ENCODE results near the gene OMP.

DNA sequence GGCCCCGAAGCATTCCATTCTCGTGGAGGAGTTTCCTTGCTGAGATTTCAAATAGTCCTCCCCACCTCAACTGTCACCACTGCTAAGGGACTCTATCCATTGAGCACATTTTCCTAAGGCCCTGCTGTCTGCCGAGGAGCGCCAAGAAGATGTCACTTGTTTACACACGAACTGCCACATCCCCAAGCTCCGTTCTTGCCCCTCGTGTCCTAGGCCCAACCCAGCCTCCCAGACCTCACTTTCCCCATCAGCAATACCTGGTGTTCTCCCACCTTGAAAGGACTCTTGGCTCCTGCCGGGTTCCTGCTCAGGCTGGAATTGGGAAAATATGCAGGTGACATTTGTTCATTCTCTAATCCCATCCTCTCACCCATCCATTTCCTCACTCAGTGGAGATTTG lies 21.4 kb downstream of the OMP start:
- TF ChIP-seq, protein P1, sequence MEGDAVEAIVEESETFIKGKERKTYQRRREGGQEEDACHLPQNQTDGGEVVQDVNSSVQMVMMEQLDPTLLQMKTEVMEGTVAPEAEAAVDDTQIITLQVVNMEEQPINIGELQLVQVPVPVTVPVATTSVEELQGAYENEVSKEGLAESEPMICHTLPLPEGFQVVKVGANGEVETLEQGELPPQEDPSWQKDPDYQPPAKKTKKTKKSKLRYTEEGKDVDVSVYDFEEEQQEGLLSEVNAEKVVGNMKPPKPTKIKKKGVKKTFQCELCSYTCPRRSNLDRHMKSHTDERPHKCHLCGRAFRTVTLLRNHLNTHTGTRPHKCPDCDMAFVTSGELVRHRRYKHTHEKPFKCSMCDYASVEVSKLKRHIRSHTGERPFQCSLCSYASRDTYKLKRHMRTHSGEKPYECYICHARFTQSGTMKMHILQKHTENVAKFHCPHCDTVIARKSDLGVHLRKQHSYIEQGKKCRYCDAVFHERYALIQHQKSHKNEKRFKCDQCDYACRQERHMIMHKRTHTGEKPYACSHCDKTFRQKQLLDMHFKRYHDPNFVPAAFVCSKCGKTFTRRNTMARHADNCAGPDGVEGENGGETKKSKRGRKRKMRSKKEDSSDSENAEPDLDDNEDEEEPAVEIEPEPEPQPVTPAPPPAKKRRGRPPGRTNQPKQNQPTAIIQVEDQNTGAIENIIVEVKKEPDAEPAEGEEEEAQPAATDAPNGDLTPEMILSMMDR (conservative IDR thresholded peaks at IDR 0.05; ENCODE audit: low read length): no peak
- no peak for TF ChIP-seq EZH2phosphoT487 (IDR thresholded peaks at IDR 0.05; ENCODE audit: borderline replicate concordance)
